ENCODE data around the gene SHC3. TPM values are rescaled to one million over a fixed set of nuclear protein-coding genes. Genes with fewer than 3 reads are reported as not detected.

The SHC3 gene
- total RNA-seq, 2 experiments from 2014 or later, result 0.03 TPM; not detected in 1

- Histone ChIP-seq H3K79me2 (ENCODE audit: insufficient read depth, low read depth, low read length) (no peaks in the 10 kb centered on the region), H2AFZ (ENCODE audit: low read length) (no peak overlapping the region), H3K27ac (ENCODE audit: low read depth, low read length, poor library complexity, severe bottlenecking) (no peak overlapping the region), H3K4me3 (ENCODE audit: low read depth, low read length, poor library complexity, severe bottlenecking) (no peak overlapping the region), H3K36me3 (ENCODE audit: insufficient read depth, low read length) (no peaks in the 10 kb centered on the region), H3K9me2 (ENCODE audit: insufficient read depth, low read length) (no peaks in the 10 kb centered on the region), H3K4me1 (ENCODE audit: insufficient read depth, low read length, poor library complexity, severe bottlenecking) (no peaks in the 10 kb centered on the region), H3K9me3 (ENCODE audit: low read length) (no peaks in the 10 kb centered on the region), H4K20me1 (ENCODE audit: insufficient read depth, low read length) (no peaks in the 10 kb centered on the region), H3K4me2 (ENCODE audit: low read length) (no peak overlapping the region)
- ChIA-PET CTCF (ENCODE audit: unreplicated experiment) (no interaction called here), POLR2A (no interaction called here)
- no TSS peak for BruUV-seq (replicated peaks)
- no peak for DNase-seq (ENCODE audit: low spot score)
- intact Hi-C loops (cut with micrococcal nuclease; ENCODE audit: unreplicated experiment), result no loop called here
- no peak for TF ChIP-seq CTCF (conservative IDR thresholded peaks at IDR 0.05; ENCODE audit: low read length)
Observed at GRCh38 chr9:88975966-88976889, 202.4 kb downstream of the SHC3 start.

- TF ChIP-seq CTCF (conservative IDR thresholded peaks at IDR 0.05; ENCODE audit: low read length), result no peak
- no peak for TF ChIP-seq EZH2phosphoT487 (IDR thresholded peaks at IDR 0.05; ENCODE audit: borderline replicate concordance, low read depth, low read length)
- H3K9me3 ChIP-seq (ENCODE audit: low read length), result no peaks in the 10 kb centered on the region
- ChIA-PET POLR2A (no interaction called here), CTCF (ENCODE audit: unreplicated experiment) (no interaction called here)
- BruUV-seq (replicated peaks), result no TSS peak
- H2AFZ ChIP-seq (ENCODE audit: low read length), result no peak overlapping the region
- H3K4me3 ChIP-seq (ENCODE audit: low read depth, low read length, poor library complexity, severe bottlenecking), result no peak overlapping the region
- H3K36me3 ChIP-seq (ENCODE audit: insufficient read depth, low read length), result no peaks in the 10 kb centered on the region
- H3K27ac ChIP-seq (ENCODE audit: low read depth, low read length, poor library complexity, severe bottlenecking), result no peak overlapping the region
- intact Hi-C loops (cut with micrococcal nuclease; ENCODE audit: unreplicated experiment), result no loop called here
- H3K4me2 ChIP-seq (ENCODE audit: low read length), result no peak overlapping the region
- H4K20me1 ChIP-seq (ENCODE audit: insufficient read depth, low read length), result no peaks in the 10 kb centered on the region
- H3K4me1 ChIP-seq (ENCODE audit: insufficient read depth, low read length, poor library complexity, severe bottlenecking), result no peaks in the 10 kb centered on the region
- no peaks in the 10 kb centered on the region for H3K9me2 ChIP-seq (ENCODE audit: insufficient read depth, low read length)
- no peaks in the 10 kb centered on the region for H3K79me2 ChIP-seq (ENCODE audit: insufficient read depth, low read depth, low read length)
- DNase-seq (ENCODE audit: low spot score), result no peak
Observed at GRCh38 chr9:88974641-88975040, 204.0 kb downstream of the SHC3 start.

- intact Hi-C loops (cut with micrococcal nuclease; ENCODE audit: unreplicated experiment), result no loop called here
- H3K9me2 ChIP-seq (ENCODE audit: insufficient read depth, low read length), result no peaks in the 10 kb centered on the region
- DNase-seq (ENCODE audit: low spot score), result no peak
- no peaks in the 10 kb centered on the region for H3K4me1 ChIP-seq (ENCODE audit: insufficient read depth, low read length, poor library complexity, severe bottlenecking)
- CTCF ChIA-PET (ENCODE audit: unreplicated experiment), result no interaction called here
- H3K4me3 ChIP-seq (ENCODE audit: low read depth, low read length, poor library complexity, severe bottlenecking), result no peak overlapping the region
- no peak overlapping the region for H3K27ac ChIP-seq (ENCODE audit: low read depth, low read length, poor library complexity, severe bottlenecking)
- H3K9me3 ChIP-seq (ENCODE audit: low read length), result no peaks in the 10 kb centered on the region
- TF ChIP-seq CTCF (conservative IDR thresholded peaks at IDR 0.05; ENCODE audit: low read length) (no peak), EZH2phosphoT487 (IDR thresholded peaks at IDR 0.05; ENCODE audit: borderline replicate concordance, low read depth, low read length) (no peak)
- POLR2A ChIA-PET, result no interaction called here
- H3K79me2 ChIP-seq (ENCODE audit: insufficient read depth, low read depth, low read length), result no peaks in the 10 kb centered on the region
- no TSS peak for BruUV-seq (replicated peaks)
- no peak overlapping the region for H2AFZ ChIP-seq (ENCODE audit: low read length)
- H3K4me2 ChIP-seq (ENCODE audit: low read length), result no peak overlapping the region
- no peaks in the 10 kb centered on the region for H4K20me1 ChIP-seq (ENCODE audit: insufficient read depth, low read length)
- no peaks in the 10 kb centered on the region for H3K36me3 ChIP-seq (ENCODE audit: insufficient read depth, low read length)
Observed at GRCh38 chr9:88973281-88974045, 205.2 kb downstream of the SHC3 start.
